ENCODE results near the gene RAPGEF4. TPM values are rescaled to one million over a fixed set of nuclear protein-coding genes. Genes with fewer than 3 reads are reported as not detected.

Gene RAPGEF4
- total RNA-seq, 1 experiment from 2014 or later = 0.98 TPM

GRCh38 chr2:172908275-172908674 lies 172.6 kb downstream of the RAPGEF4 start:
- POLR2A ChIA-PET = interaction anchor here (0.6 kb wide), 1 partner anchor 10 kb away, joined by 3 read pairs; no protein-coding TSS in a partner anchor
- BruUV-seq (replicated peaks) = no TSS peak
- Mint-ChIP-seq H3K4me1 (ENCODE audit: low read depth, unreplicated experiment) (no peaks in the 10 kb centered on the region), H3K36me3 (ENCODE audit: insufficient read depth, unreplicated experiment) (no peaks in the 10 kb centered on the region), H3K9me3 (ENCODE audit: unreplicated experiment) (no peaks in the 10 kb centered on the region), H3K27ac (ENCODE audit: unreplicated experiment) (no peak overlapping the region), H3K4me3 (ENCODE audit: unreplicated experiment) (no peak overlapping the region), H3K27me3 (ENCODE audit: insufficient read depth, unreplicated experiment) (peaks cover 4% of the 10 kb centered on the region)
- Histone ChIP-seq H3K9me3 (no peaks in the 10 kb centered on the region), H3K4me1 (no peaks in the 10 kb centered on the region), H3K4me3 (ENCODE audit: low read depth, low read length) (no peak overlapping the region), H3K36me3 (ENCODE audit: control insufficient read depth, insufficient read depth, low read length) (no peaks in the 10 kb centered on the region), H3K27me3 (replicated peaks; ENCODE audit: control insufficient read depth, insufficient read depth, low read length) (no peaks in the 10 kb centered on the region)
- no peak for TF ChIP-seq CTCF (IDR thresholded peaks at IDR 0.05; ENCODE audit: insufficient read depth in 1 of 2, low read depth in 1 of 2, low read length in 1 of 2, severe bottlenecking in 1 of 2, unreplicated experiment in 1 of 2)
- no peak for DNase-seq
- CTCF ChIA-PET = no interaction called here
- intact Hi-C loops (cut with micrococcal nuclease; ENCODE audit: unreplicated experiment) = no loop called here

GRCh38 chr2:172909454-172909853 lies 173.8 kb downstream of the RAPGEF4 start:
- DNase-seq = no peak
- ChIA-PET POLR2A (no interaction called here), CTCF (no interaction called here)
- BruUV-seq (replicated peaks) = no TSS peak
- H3K4me1 ChIP-seq = no peaks in the 10 kb centered on the region
- Mint-ChIP-seq H3K9me3 (ENCODE audit: unreplicated experiment) (no peaks in the 10 kb centered on the region), H3K27me3 (ENCODE audit: insufficient read depth, unreplicated experiment) (peaks cover 4% of the 10 kb centered on the region), H3K4me1 (ENCODE audit: low read depth, unreplicated experiment) (no peaks in the 10 kb centered on the region), H3K4me3 (ENCODE audit: unreplicated experiment) (no peak overlapping the region), H3K36me3 (ENCODE audit: insufficient read depth, unreplicated experiment) (no peaks in the 10 kb centered on the region), H3K27ac (ENCODE audit: unreplicated experiment) (no peak overlapping the region)
- H3K4me3 ChIP-seq (ENCODE audit: low read depth, low read length) = no peak overlapping the region
- H3K27me3 ChIP-seq (replicated peaks; ENCODE audit: control insufficient read depth, insufficient read depth, low read length) = no peaks in the 10 kb centered on the region
- no peak for TF ChIP-seq CTCF (IDR thresholded peaks at IDR 0.05; ENCODE audit: insufficient read depth in 1 of 2, low read depth in 1 of 2, low read length in 1 of 2, severe bottlenecking in 1 of 2, unreplicated experiment in 1 of 2)
- H3K9me3 ChIP-seq = no peaks in the 10 kb centered on the region
- H3K36me3 ChIP-seq (ENCODE audit: control insufficient read depth, insufficient read depth, low read length) = no peaks in the 10 kb centered on the region
- intact Hi-C loops (cut with micrococcal nuclease; ENCODE audit: unreplicated experiment) = no loop called here

GRCh38 chr2:172912266-172912665 lies 176.6 kb downstream of the RAPGEF4 start:
- H3K27me3 ChIP-seq (replicated peaks; ENCODE audit: control insufficient read depth, insufficient read depth, low read length) = no peaks in the 10 kb centered on the region
- BruUV-seq (replicated peaks) = no TSS peak
- intact Hi-C loops (cut with micrococcal nuclease; ENCODE audit: unreplicated experiment) = loop anchor here (2.0 kb wide), 1 partner anchor 17 kb away; no protein-coding TSS in a partner anchor
- no peaks in the 10 kb centered on the region for H3K4me1 ChIP-seq
- no peaks in the 10 kb centered on the region for H3K9me3 Mint-ChIP-seq (ENCODE audit: unreplicated experiment)
- no peak for DNase-seq
- ChIA-PET POLR2A (no interaction called here), CTCF (no interaction called here)
- H3K36me3 ChIP-seq (ENCODE audit: control insufficient read depth, insufficient read depth, low read length) = no peaks in the 10 kb centered on the region
- H3K4me3 Mint-ChIP-seq (ENCODE audit: unreplicated experiment) = no peak overlapping the region
- H3K4me3 ChIP-seq (ENCODE audit: low read depth, low read length) = no peak overlapping the region
- H3K4me1 Mint-ChIP-seq (ENCODE audit: low read depth, unreplicated experiment) = no peaks in the 10 kb centered on the region
- H3K27me3 Mint-ChIP-seq (ENCODE audit: insufficient read depth, unreplicated experiment) = no peaks in the 10 kb centered on the region
- H3K36me3 Mint-ChIP-seq (ENCODE audit: insufficient read depth, unreplicated experiment) = no peaks in the 10 kb centered on the region
- H3K9me3 ChIP-seq = no peaks in the 10 kb centered on the region
- no peak for TF ChIP-seq CTCF (IDR thresholded peaks at IDR 0.05; ENCODE audit: insufficient read depth in 1 of 2, low read depth in 1 of 2, low read length in 1 of 2, severe bottlenecking in 1 of 2, unreplicated experiment in 1 of 2)
- no peak overlapping the region for H3K27ac Mint-ChIP-seq (ENCODE audit: unreplicated experiment)
